ENCODE measurements around the gene ITIH1. TPM values are rescaled to one million over a fixed set of nuclear protein-coding genes. Genes with fewer than 3 reads are reported as not detected.

The ITIH1 gene
- total and polyA plus RNA-seq, 9 of the 15 experiments (the other 6 are each of a cell fraction or from before 2014, with no cell fraction given) = 0.31 TPM; not detected in 8

DNA sequence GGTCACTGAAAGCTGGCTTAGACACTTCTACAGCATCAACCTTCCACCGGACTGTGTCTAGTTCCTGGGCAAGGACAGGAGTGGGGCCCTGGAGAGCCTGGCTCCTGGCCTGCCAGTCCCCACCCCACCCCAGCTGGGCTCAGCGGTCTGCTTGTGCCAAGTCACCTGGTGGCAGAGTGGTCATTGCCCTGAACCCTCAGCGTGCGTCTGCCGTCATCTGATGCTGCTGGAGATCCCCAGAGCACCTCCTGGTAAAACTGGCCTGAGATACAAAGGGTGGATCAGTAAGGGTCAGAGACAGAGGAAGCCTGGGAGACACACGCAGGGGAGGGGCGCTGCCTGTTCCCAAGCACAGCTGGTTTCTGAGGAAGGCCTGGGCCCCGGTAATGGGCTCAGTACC lies 36.4 kb downstream of the ITIH1 start:
- Histone ChIP-seq H3K4me2 (ENCODE audit: insufficient read depth, low read length) (no peak overlapping the region), H3K27me3 (ENCODE audit: control insufficient read depth in 2 of 2, insufficient read depth in 2 of 2, low read length in 2 of 2) (peaks cover 0 to 60% of the 10 kb centered on the region in 2 experiments; a peak in 4 of 5 replicates), H4K20me1 (replicated peaks; ENCODE audit: control insufficient read depth, insufficient read depth, low read length) (no peaks in the 10 kb centered on the region), H3K79me2 (ENCODE audit: control insufficient read depth, insufficient read depth, low read length) (no peaks in the 10 kb centered on the region), H3K27ac (ENCODE audit: extremely low read depth, low read depth, low read length) (no peak overlapping the region), H3K36me3 (ENCODE audit: control insufficient read depth, insufficient read depth, low read length) (no peaks in the 10 kb centered on the region), H3K9ac (ENCODE audit: insufficient read depth in 1 of 2, low read depth in 2 of 2, low read length in 2 of 2) (no peak overlapping the region), H3K9me3 (replicated peaks; ENCODE audit: control insufficient read depth, insufficient read depth, low read depth, low read length) (no peaks in the 10 kb centered on the region), H3K4me1 (replicated peaks in 1 of 2; ENCODE audit: control insufficient read depth in 2 of 2, insufficient read depth in 2 of 2, low read length in 2 of 2) (peaks cover 0 to 5% of the 10 kb centered on the region in 2 experiments; a peak in 1 of 5 replicates), H3K9me1 (ENCODE audit: control insufficient read depth, insufficient read depth, low read length) (no peaks in the 10 kb centered on the region), H2AFZ (ENCODE audit: low read depth, low read length) (no peak overlapping the region), H3K4me3 (no peak overlapping the region)
- intact Hi-C loops (cut with micrococcal nuclease) (no loop called here), in situ Hi-C loops (cut with MboI) (no loop called here)
- ChIA-PET CTCF (ENCODE audit: low intra/inter-chr PET ratio) (no interaction called here), POLR2A (no interaction called here)
- DNase-seq (ENCODE audit: extremely low read depth in 1 of 4, low spot score in 3 of 4) = no peak
- ATAC-seq = no peak
- BruUV-seq (replicated peaks) = no TSS peak
- 2% methylated on average over 7 of the region's 8 CpGs for WGBS (ENCODE audit: insufficient coverage, low coverage, missing lambda C conversion rate)
- TF ChIP-seq, protein P1, sequence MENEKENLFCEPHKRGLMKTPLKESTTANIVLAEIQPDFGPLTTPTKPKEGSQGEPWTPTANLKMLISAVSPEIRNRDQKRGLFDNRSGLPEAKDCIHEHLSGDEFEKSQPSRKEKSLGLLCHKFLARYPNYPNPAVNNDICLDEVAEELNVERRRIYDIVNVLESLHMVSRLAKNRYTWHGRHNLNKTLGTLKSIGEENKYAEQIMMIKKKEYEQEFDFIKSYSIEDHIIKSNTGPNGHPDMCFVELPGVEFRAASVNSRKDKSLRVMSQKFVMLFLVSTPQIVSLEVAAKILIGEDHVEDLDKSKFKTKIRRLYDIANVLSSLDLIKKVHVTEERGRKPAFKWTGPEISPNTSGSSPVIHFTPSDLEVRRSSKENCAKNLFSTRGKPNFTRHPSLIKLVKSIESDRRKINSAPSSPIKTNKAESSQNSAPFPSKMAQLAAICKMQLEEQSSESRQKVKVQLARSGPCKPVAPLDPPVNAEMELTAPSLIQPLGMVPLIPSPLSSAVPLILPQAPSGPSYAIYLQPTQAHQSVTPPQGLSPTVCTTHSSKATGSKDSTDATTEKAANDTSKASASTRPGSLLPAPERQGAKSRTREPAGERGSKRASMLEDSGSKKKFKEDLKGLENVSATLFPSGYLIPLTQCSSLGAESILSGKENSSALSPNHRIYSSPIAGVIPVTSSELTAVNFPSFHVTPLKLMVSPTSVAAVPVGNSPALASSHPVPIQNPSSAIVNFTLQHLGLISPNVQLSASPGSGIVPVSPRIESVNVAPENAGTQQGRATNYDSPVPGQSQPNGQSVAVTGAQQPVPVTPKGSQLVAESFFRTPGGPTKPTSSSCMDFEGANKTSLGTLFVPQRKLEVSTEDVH (IDR thresholded peaks at IDR 0.05; ENCODE audit: low read depth, partially characterized antibody) = no peak
- no peak for TF ChIP-seq BRD9 (IDR thresholded peaks at IDR 0.05; ENCODE audit: low read depth, partially characterized antibody)
- no peak for FAIRE-seq

DNA sequence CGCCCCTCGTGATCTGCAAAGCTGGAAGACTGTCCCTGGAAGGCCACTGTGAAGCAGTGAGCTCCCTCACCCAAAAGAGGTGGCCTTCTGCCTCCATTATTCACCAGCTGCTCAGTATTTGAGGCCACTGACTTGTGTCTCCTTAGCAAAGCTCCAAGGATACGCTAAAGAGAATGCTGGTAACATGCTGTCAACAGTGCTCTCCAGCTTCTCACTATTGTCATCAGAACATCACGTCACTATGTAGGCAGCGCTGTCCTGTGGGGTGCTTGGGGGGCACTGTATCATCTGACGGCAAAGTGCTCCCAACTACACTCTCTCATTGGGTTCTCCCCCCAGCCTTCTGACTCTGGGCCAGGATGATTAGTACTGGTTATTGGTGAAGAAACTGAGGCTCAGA lies 38.8 kb downstream of the ITIH1 start:
- H3K4me2 ChIP-seq (ENCODE audit: insufficient read depth, low read length) = no peak overlapping the region
- no peaks in the 10 kb centered on the region for H4K20me1 ChIP-seq (replicated peaks; ENCODE audit: control insufficient read depth, insufficient read depth, low read length)
- no peak for DNase-seq (ENCODE audit: extremely low read depth in 1 of 4, low spot score in 3 of 4)
- no peak overlapping the region for H2AFZ ChIP-seq (ENCODE audit: low read depth, low read length)
- H3K79me2 ChIP-seq (ENCODE audit: control insufficient read depth, insufficient read depth, low read length) = no peaks in the 10 kb centered on the region
- no TSS peak for BruUV-seq (replicated peaks)
- no peak overlapping the region for H3K4me3 ChIP-seq
- H3K9me3 ChIP-seq (replicated peaks; ENCODE audit: control insufficient read depth, insufficient read depth, low read depth, low read length) = no peaks in the 10 kb centered on the region
- H3K4me1 ChIP-seq (replicated peaks in 1 of 2; ENCODE audit: control insufficient read depth in 2 of 2, insufficient read depth in 2 of 2, low read length in 2 of 2) = peaks cover 0 to 5% of the 10 kb centered on the region in 2 experiments; a peak in 2 of 5 replicates
- no peak overlapping the region for H3K9ac ChIP-seq (ENCODE audit: insufficient read depth in 1 of 2, low read depth in 2 of 2, low read length in 2 of 2)
- TF ChIP-seq CREBBP (IDR thresholded peaks at IDR 0.05; ENCODE audit: low read depth, low read length) (no peak), MAFK (IDR thresholded peaks at IDR 0.05; ENCODE audit: low read length) (no peak), MITF (IDR thresholded peaks at IDR 0.05) (no peak), CBX1 (IDR thresholded peaks at IDR 0.05; ENCODE audit: low read depth) (no peak), GATAD2A (IDR thresholded peaks at IDR 0.05) (no peak), MYBL2 (IDR thresholded peaks at IDR 0.05; ENCODE audit: low read depth) (no peak), MYBL2 (CRISPR knock-in tag; IDR thresholded peaks at IDR 0.05; ENCODE audit: borderline replicate concordance) (no peak)
- no peaks in the 10 kb centered on the region for H3K36me3 ChIP-seq (ENCODE audit: control insufficient read depth, insufficient read depth, low read length)
- in situ Hi-C loops (cut with MboI) = no loop called here
- no peak for ATAC-seq
- intact Hi-C loops (cut with micrococcal nuclease) = no loop called here
- H3K27ac ChIP-seq (ENCODE audit: extremely low read depth, low read depth, low read length) = no peak overlapping the region
- no peak for FAIRE-seq
- 3% methylated on average over 4 of the region's 6 CpGs for WGBS (ENCODE audit: insufficient coverage, low coverage, missing lambda C conversion rate)
- H3K27me3 ChIP-seq (ENCODE audit: control insufficient read depth in 2 of 2, insufficient read depth in 2 of 2, low read length in 2 of 2) = peaks cover 0 to 54% of the 10 kb centered on the region in 2 experiments; a peak in 3 of 5 replicates
- H3K9me1 ChIP-seq (ENCODE audit: control insufficient read depth, insufficient read depth, low read length) = no peaks in the 10 kb centered on the region
- ChIA-PET POLR2A (interaction anchor here (0.6 kb wide), 2 partner anchors 22 to 48 kb away, joined by 3 to 4 read pairs; no protein-coding TSS in a partner anchor), CTCF (ENCODE audit: low intra/inter-chr PET ratio) (no interaction called here)
